GM11168 (cell line): ENCODE data around the gene NRCAM.

Experiments used
- in situ Hi-C: fragments of 300-500 bp; cut with MboI; formaldehyde crosslinking; loops from one replicate; pipeline ENCODE4 v1.12.0; 2022; ENCODE audit warnings: low sequenced_read_pairs; ENCODE audit not compliant: unreplicated experiment

NRCAM gene

DNA sequence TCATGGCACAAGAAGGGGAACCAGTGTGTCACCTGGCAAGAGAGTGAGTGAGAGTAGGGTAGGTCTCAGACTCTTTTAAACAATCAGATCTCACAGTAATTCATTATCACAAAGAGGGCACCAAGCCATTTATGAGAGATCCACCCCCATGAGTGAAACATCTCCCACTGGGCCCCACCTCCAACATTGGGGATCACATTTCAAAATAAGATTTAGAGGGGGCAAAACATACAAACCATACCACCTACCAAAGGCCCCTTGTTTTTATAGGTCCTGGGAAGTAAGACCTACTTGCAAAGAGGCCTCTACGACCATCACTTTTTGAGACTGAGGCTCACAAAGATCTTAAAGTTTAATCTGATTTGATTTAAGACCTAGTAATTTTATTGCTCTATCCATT is 134.9 kb downstream of the NRCAM start:
- in situ Hi-C loops: no loop called here

DNA sequence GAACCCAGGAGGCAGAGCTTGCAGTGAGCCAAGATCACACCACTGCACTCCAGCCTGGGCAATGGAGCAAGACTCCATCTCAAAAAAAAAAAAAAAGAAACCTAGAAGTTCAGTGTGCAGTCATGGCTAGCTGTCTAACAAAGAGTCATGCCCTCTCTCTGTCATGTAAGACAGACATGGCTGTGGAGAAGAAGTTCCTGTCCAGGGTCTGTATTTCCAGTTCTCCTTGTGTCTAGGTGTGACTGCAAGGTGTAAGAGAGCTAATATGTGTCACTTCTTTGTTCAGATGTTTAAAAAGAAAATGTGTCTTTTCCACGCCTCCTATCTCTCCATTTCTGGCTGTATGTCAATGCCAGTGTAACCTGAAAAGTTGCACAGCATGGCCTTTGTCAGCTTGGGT is 139.5 kb downstream of the NRCAM start:
- in situ Hi-C loops: no loop called here

DNA sequence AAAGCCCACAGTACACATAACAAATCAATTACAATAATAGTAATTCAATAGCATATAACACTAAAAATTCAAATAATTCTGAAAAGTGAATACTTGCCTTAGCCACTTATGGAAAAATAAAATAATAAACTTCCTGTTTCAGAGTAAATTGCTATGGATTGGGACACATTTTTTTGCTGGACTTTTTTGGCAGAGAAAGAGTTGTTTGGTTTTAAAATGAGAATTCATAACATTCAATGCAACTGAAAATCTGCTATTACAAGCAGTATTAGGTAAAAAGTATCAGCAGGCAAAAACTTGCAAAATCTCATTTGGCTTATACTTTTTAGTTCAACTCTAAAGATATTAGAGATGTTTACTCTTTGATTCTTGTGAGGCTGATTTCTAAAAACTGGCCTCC is 141.7 kb downstream of the NRCAM start:
- in situ Hi-C loops: no loop called here

DNA sequence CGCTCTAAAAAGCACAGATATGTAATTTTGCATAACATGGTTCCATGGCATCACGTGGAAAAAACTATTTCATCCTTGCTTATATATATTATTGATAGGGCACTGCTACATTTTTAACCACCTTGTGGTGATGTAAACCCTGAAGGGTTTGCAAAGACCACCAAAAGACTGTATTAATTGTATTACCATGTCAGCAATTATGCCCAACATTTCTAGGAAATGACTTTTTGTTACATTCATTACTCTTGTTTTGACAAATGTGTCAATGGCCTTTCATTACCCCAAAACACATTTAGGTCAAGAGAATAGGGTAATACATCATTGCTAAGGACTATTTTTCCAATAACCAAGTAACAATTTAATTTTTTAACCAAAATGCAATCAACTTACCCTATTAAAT is 142.2 kb downstream of the NRCAM start:
- in situ Hi-C loops: no loop called here

DNA sequence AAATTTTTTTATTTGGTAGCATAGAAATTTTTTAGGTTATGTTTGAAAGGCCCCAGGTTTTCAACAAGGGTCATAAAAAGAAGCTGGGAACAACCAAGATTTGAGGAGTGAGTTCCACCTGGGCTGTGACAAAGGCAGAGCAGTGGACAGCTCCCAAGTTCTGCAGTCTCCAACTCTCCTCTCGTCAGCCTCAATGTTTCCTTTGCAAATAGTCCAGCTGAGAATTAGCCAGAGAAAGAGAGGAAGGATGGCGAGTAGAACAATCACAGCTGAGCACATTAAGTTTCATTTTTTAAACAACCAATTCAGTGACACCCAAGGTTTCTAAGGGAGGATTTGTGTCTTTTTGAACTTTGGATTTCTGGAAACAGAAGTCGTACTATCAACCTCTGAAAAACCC is 143.2 kb downstream of the NRCAM start:
- in situ Hi-C loops: no loop called here

DNA sequence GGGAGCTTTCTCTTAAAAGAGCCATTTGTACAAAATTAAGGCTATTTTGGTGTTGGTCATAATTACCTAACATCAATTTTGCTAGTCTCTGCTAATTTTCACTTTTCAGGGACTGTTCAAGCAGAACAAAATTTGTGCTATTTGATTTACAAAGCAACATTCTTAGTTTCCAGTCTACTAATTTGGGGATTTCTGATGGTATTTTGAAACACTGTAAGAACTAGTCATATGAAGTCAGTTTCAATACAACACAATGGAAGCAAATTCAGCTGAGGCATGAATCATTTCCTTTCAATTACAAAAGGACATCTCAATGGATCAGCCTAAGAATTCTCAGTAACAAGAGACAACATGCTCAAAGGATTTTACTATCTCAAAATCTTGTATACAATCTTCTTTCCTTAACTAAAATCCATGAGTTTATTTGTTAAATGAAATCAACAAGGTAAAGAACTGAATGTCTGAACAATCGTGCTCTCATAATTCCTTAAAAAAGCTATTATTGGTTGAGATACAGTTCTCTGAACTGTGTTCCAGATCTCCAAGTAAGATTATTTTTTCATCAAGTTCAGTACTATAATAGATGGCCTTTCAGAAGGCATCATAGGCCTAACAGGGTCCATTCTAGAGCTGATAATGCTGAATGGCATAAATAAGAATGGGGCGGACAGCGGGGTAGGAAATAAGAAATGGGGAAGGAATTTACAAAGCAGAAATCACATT is 144.6 kb downstream of the NRCAM start:
- in situ Hi-C loops: no loop called here

DNA sequence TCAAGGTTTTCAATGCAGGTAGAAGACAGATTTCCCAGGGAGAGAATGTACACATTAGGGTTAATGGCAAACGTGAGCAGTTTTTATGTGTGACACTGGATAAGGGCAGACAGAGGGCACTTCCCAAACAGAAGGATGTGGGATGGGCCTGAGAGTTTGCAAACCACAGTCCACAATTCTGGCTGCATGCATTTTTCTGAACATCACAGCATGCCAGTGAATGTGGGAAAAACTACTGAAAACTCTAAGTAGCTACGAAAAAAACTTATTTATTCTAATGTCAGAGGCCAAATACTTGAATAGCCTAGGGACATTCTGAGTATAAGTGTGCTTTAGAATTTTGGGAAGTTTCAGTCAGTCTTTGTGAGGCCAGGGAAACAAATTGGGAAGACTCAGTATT is 145.9 kb downstream of the NRCAM start:
- in situ Hi-C loops: no loop called here

DNA sequence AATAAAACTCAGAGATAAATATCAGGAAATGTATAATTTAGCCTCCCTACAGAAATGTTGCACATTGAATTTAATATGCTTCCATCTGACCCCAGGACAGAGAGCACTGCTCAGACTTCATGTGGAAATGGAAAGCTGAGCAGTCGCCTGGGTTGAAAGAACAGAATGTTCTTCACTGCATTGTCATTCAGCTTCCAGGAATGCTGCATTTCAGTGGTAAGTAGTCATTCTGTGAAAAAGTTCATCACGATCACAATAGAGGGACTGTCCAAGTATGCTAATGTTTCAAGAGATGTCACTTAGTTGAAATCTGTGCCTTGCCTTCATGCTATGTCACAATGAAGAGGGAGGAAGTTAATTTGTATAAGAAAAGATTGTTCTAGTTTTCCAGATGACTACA is 147.3 kb downstream of the NRCAM start:
- in situ Hi-C loops: no loop called here

DNA sequence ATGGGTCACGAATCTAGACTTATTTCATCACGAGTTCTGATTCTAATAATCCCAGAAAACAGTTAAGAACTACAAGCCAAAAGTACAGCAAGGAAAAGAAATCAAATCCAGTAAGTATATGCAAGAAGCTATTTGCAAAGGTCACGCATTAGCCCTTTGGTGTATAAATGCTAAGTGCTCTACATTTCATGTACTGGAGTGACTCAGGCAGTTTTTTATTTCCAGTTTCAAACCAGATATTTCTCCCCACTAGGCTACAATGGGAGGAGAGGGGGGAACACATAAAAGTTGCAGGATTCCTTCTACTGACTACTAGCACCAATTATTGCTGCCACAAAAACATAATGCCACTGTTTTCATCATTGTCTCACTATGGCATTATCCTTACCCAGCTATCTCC is 148.0 kb downstream of the NRCAM start:
- in situ Hi-C loops: no loop called here

DNA sequence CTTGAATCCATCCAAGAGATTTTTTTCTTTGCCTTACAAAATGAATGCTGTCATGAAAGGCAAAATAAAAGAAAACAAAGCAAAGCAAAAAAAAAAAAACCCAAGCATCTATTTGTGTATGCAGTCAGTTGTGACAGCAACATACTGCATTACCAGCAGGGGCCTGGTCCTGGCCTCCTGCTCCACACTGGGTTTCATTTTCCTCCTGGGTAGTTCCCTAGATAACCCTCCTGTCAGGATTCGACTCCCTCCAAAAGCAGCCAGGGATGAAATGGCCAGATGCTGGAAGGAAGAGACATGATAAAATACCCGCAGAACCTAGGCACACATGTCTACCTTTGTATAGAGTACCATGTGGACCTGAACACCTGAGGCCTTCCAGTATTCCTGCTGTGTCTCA is 148.6 kb downstream of the NRCAM start:
- in situ Hi-C loops: no loop called here

DNA sequence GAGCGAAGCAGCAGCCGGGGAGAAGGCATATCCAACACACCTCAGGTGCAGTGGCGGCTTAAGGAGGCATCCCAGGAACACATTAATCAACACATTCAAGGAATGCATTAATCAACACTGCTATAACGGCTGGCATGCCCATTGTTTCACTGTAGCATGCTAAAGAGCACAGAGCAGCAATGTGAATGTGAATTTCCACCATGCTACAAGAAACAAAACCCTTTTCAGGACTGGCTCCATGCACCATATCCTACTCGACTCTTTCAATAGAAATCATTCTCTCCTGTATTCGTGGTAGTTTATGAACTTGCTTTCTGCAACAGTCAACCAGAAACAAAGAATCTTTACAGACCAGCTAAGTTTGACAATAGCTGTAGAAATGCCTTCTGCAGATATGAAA is 149.0 kb downstream of the NRCAM start:
- in situ Hi-C loops: no loop called here

DNA sequence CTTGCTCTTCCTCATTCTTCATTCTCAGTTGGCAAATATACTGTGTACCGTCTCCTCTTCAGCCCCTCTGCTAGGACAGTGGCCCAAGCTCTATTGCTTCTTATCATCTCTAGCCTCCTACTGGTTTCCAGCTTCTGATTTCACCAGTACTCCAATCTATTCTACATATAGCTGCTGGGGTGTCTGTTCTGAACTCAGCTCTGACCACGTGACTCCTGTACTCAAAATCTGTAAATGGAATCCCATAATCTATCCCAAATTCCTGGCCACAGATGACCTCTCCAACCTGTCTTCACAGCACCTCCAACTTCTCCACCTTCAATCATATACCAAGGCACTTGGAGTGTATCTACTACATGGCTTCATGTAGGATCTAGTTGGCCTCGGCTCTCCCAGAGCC is 152.9 kb downstream of the NRCAM start:
- in situ Hi-C loops: no loop called here

DNA sequence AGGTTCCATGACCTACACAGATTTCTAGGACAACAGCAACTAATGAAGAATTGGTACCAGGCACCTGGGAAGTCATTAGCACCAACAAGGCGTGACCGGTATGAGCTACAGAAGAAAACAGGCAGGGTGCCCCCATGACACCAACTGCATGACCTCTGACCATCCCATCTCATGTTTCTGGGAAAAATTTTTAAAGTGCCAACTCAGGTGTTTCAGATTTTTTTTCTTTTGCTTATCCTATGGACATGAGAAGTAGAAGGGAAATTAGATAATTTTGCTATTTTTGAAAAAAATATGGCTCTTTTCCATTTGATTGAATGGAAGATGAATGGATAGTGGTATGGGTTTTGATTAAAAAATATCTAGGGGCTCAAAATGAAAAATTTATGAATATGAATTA is 154.8 kb downstream of the NRCAM start:
- in situ Hi-C loops: no loop called here

DNA sequence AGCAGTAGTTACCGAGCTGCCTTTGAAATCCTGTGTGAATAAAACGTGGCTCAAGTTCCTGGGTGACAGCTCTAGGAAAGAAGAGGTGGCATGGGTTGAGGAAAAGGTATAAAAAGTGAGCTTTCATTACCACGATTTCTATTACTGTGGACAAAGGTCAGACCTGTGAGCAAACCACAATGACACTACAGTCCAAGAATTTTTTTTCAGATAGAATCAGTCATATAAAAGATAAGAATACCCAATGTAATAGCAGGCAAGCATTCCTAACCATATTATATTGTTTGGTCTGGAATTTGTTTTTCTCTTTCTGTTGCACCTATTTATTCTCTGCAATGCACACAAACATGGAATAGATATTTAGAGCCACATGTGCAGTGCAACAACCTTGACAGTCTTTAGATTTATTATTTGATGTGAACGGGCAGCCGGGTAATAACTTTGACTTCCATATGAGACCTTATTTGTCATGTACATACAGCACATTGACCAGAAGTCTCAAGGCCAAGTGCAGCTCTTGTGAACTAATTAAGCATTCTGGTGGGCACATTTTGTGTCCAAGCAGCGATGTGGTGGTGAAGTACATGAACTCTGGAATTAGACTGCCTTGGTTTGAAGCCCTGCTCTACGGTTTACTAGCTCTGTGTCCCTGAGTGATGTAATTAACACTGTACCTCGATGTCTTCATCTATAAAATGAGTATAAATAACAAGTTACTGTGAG is 156.8 kb downstream of the NRCAM start:
- in situ Hi-C loops: no loop called here

DNA sequence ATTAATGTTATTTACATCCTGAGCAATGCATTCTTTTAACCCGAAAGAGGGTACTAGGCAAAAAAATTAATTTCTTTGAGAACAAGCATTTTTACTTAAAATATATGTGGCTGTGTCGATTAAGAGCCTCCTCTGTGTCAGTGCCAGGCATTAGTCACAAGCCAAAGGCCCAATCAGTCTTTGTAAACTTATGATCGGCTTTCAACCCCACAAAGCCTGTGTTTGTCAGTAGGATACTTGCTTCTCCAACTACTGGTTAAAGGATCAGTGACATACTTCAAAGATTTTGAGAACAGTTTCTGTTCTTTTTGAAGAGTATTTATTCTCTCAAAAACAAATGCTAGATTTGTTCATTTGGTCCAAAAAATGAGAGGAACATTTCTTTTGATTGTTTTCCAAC is 159.3 kb downstream of the NRCAM start:
- in situ Hi-C loops: no loop called here

DNA sequence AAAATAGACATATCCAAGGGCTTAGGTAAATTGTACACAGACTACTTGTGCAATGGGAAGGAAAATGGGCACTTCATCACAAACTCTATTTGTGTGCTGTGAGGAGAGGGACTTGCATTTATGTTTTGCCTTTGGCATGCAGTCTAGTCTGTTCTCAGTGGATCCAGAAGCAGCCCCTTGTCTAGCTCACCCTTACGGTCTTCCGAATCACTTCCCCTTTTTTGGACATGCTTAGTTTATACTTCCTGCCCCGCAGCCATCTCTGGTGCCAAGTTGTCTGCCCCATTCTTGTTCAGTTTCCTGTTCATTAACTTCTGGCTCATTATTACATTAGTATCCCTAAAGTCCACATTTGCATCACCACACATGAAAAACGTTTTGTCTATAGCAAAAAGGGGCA is 161.6 kb downstream of the NRCAM start:
- in situ Hi-C loops: no loop called here

DNA sequence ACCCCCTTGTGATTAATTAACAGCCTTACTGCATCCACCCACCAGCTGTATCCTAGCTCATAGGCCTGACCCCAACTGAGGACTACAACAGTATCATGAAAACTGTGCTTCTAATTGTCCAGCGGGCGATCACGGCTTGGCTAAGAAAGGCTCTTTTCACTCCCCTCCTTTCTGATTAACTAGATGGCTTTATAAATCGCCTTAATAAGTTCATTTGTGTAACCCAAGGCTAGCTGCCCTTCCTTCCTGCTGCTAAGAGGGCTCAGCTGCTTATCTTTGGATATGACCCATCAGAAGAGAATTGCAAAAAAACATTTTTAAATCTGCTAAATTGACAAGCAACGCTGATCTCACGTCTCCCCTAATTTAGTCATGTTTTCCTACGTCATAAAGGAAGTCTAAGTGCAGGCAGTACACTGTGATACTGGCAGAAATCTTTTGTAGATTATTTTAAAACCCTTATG is 163.1 kb downstream of the NRCAM start:
- in situ Hi-C loops: no loop called here

DNA sequence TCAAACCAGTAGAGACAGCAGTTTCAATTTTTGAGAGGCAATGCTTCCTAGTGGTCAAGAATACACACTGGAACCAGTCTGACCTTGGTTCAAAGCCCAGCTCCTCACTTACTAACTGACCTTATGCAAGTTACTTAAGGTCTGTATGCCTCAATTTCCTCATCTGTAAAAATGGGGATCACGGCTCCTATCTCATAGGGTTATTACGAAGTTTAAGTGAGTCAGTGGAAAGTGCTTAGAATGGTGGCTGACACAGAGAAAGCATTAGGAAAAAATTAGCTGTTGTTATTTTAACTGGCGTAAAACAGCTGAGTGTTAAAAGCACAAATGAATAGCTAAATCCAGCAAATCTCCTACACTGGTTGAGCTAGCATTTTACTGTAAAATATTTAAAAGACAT is 163.7 kb downstream of the NRCAM start:
- in situ Hi-C loops: no loop called here

DNA sequence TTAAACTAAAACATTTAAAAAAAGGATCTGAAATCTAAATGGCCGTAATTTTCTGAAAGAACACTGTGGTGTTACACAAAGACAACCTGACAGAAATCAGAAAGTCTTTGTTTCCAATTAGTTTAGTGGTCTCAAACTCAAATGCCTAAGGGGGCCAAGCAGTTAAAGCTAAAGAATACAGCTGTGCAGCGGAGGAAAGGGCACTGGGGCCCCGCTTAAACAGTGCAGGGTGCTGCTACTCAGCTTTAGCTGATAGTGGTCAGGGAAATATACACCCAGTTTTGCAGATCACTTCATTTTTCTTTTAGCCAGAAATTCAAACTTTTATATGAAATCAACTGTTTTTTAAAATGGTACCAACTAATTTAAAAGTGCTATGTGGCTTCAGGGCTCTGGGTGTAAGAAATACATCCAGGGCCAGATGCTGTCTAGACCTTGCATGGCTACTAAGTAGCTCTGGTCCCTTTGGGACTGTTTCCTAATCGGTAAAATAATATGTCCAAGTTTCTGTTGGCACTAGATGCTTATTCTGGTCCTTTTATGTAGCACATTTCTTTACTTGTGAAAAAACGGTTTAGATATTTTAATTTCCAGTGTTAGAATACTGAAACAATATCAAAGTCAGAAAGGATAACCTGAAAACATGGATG is 164.3 kb downstream of the NRCAM start:
- in situ Hi-C loops: no loop called here

DNA sequence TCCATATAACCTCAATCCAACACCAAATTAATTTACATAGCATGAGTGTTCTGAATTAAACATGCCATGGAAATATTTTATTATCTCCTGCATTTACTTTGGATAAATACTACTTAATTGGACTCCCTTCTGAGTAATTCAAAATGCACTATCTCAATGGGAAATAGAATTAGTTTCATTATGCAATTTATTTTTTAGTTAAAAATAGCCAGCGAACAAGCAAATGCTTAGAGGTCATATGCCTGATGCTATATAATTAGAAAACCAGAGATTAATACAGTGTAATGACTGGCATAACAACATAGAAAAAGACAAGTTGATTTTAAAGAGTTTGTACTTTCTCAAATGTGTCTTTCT is 165.1 kb downstream of the NRCAM start:
- in situ Hi-C loops: no loop called here

DNA sequence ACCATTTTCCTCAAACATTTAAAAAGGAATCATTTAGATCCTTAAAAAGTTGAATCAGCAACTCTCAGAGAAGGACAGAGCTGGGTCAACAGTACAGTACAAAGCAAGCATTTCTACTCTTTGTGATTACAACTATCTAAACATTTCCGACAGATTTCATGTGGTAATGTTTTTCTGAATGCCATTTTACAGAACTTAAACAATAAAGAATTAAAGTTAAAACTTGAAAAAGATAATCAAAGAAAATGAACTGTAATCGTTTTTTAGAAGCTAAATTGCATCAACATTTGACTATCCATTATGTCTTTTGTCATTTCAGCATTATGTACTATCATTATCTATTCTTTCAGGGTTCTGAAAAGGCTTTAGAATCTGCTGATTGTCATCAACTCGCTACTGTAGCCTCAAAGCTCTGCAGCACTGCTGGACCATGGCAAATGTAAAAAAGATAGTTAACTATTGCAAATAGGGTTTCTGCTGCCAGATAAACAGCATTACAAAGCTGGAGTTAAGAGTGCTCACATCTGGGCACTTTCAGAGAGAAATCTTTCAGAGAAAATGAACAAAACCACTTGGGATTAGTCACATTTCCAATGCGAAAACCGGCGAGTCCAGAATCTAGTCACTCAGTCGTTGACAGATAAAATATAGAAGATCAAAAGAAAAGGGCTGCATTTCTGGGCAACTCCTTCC is 165.6 kb downstream of the NRCAM start:
- in situ Hi-C loops: no loop called here
